Coronary artery (tissue), 2 donors: ENCODE measurements around the gene ALDOB.

Experiments
- DNase-seq: peaks from one replicate; pipeline ENCODE4 v3.0.0-alpha.2; 2017; ENCODE audit warnings: low spot score
- H3K27ac ChIP-seq, 2 donors: fragments of 200-600 bp; sonication (generic); one replicate each; pipeline ENCODE4 v1.5.1; 2016 to 2019
- H3K4me3 ChIP-seq: fragments of 200-600 bp; sonication (generic); 2 replicates; pipeline ENCODE4 v1.5.1; 2016; ENCODE audit warnings: mild to moderate bottlenecking, moderate library complexity
- CTCF ChIP-seq: fragments of 200-600 bp; sonication (generic); IDR thresholded peaks from one replicate; pipeline ENCODE4 v1.5.1; 2019; ENCODE audit warnings: antibody characterized with exemption

ALDOB gene

GRCh38 chr9:101381118-101381517, 54.5 kb downstream of the ALDOB start:
- Histone ChIP-seq H3K4me3 (no peak overlapping the region), H3K27ac (no peak overlapping the region)
- DNase-seq, result no peak
- TF ChIP-seq CTCF, result no peak

DNA sequence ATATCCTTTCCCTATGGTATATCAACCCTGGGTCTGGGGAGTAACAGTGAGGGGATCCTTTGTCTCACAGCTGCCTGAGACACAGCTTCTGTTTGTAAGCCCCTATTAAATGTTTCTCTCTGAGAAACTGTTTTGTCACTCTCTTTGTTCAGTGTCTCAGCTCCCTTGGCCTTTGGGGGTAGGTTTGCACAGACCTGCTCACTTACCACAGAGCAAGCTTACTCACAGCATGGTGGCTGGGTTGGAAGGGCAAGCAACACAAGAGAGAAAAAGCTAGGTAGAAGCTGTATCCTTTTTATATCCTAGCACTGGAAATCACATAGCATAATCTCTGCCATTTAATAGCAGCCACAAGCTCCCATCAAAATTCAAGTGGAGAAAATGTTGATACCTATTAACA, 55.3 kb downstream of the ALDOB start:
- TF ChIP-seq CTCF, result no peak
- H3K4me3 ChIP-seq, result no peak overlapping the region
- H3K27ac ChIP-seq, result no peak overlapping the region
- DNase-seq, result no peak

DNA sequence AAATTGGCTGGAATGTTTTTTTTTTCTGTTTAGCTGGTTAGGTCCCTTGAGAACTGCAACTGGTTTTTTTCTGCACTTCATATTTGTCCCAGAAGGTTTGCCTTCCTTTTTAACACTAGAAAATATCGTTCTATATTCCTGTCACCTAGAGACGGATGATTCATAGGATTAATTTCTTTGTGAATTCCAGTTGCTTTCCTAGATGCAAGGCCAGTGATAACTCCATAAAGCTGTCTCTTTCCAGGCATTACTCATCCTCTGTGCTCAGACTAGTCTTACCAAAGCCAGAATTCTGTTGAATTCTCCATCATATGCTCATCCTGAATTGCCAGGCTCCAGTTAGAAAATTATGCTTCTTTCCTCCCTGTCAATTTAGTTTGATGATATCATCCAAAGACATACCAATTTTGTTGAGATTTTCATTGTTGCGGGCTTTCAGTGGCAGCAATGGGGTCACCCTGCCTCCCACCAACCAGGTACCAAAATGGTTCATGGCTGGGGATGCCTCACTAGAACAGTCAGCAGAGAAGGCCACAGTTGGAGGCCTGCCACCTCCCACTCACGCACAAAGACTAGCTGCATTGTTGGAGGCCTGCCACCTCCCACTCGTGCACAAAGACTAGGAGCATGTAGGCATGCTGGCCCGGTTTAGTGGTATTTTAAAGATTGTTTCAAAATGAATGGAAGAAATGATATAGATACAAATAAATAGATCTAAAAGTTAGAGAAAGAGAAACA, 59.3 kb downstream of the ALDOB start:
- no peak overlapping the region for H3K4me3 ChIP-seq
- no peak for DNase-seq
- H3K27ac ChIP-seq, result no peak overlapping the region
- TF ChIP-seq CTCF, result no peak

DNA sequence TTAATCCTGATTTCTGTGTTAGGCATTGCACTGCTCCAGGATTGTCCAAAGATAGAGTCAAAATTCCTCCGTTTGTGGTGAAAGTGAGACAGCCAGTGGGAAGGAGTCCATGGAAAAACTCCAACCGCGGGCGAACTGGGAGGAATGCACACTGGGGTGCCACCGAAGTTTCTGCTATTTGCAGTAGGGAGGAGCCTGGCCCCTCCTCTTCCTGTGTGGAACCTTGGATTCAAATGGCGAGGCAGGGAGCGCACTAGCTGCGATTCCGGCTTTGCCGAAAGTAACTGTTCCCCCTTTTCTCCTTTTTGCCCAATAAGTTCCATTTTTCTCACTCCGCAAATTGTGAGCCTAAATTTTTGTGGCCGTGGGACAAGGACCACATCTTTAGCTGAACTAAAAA, 60.0 kb downstream of the ALDOB start:
- TF ChIP-seq CTCF, result no peak
- H3K4me3 ChIP-seq, result no peak overlapping the region

GRCh38 chr9:101372327-101373118, 63.1 kb downstream of the ALDOB start:
- Histone ChIP-seq H3K27ac (no peak overlapping the region), H3K4me3 (no peak overlapping the region)
- no peak for DNase-seq
- TF ChIP-seq CTCF, result no peak

More for the DNA sequence above, 60.0 kb downstream of the ALDOB start:
- DNase-seq, result no peak
- no peak overlapping the region for H3K27ac ChIP-seq

GRCh38 chr9:101371813-101372212, 63.8 kb downstream of the ALDOB start:
- TF ChIP-seq CTCF, result no peak
- Histone ChIP-seq H3K4me3 (no peak overlapping the region), H3K27ac (no peak overlapping the region)
- no peak for DNase-seq
